HepG2 (cell line): ENCODE data around the gene CTSV. TPM values are rescaled to one million over a fixed set of nuclear protein-coding genes. Genes with fewer than 3 reads are reported as not detected.
"Not testable (repeated sequence)": the region's sequence is repeated elsewhere in the genome, so short reads cannot be mapped to it uniquely, and the experiment has no call there.

Source experiments
- ATAC-seq: fragments of 200-7000 bp; cut with Tn5 transposase; 3 replicates; pipeline ENCODE4 v1.9.1; 2020; ENCODE audit warnings: mild to moderate bottlenecking, moderate library complexity
- BruUV-seq: library from RNA; stranded (reverse); fragments of 400-500 nt; replicated peaks from 2 replicates; lab custom pipeline; 2021; lab: Mats Ljungman, UMichigan
- CTCF ChIA-PET: fragments of 300-600 bp; formaldehyde crosslinking; extraction: SDS; loops from one replicate; lab custom pipeline; 2021; ENCODE audit warnings: low total read pairs, inconsistent platforms, low intra/inter-chr PET ratio; lab: Yijun Ruan, JAX
- POLR2A ChIA-PET: fragments of 350-600 bp; sonication (Branson Sonifier 250); formaldehyde crosslinking; loops from one replicate; lab custom pipeline; 2020; ENCODE audit warnings: antibody characterized with exemption, inconsistent platforms; lab: Yijun Ruan, JAX
- DNase-seq: peaks from one replicate; pipeline ENCODE4 v3.0.0-alpha.2; 2015; ENCODE audit warnings: low spot score
- FAIRE-seq: peaks from 3 replicates; lab custom pipeline; 2011; peaks lifted over from hg19 to GRCh38; lab: Jason Lieb, UNC
- H2AFZ ChIP-seq: one replicate; pipeline ENCODE4 v1.6.1; 2011; ENCODE audit warnings: low read length, inconsistent platforms
- H3K27ac ChIP-seq: fragments of 300-600 bp; 3 replicates; pipeline ENCODE4 v1.8.0; 2011; ENCODE audit warnings: mixed run types, mild to moderate bottlenecking, mixed read lengths, low read length, inconsistent platforms; ENCODE audit not compliant: insufficient read depth; ENCODE audit errors: extremely low read length
- H3K27me3 ChIP-seq, 2 experiments: fragments of 200-600 bp in 1 of 2; 2 replicates in 1 of 2; 3 replicates in 1 of 2; pipeline versions ENCODE4 v1.6.0 to v1.8.0; 2011; ENCODE audit warnings: low read length in 2 of 2, mild to moderate bottlenecking in 2 of 2, moderate library complexity in 2 of 2, inconsistent platforms in 1 of 2; ENCODE audit not compliant: insufficient read depth in 2 of 2, control insufficient read depth in 1 of 2
- H3K36me3 ChIP-seq, 2 experiments: fragments of 200-600 bp in 1 of 2; replicated peaks in 1 of 2; 2 replicates in 1 of 2; 3 replicates in 1 of 2; pipeline versions ENCODE4 v1.5.1 to v1.8.0; 2011; ENCODE audit warnings: low read length in 2 of 2, inconsistent platforms in 1 of 2; ENCODE audit not compliant: insufficient read depth in 2 of 2, control insufficient read depth in 1 of 2
- H3K4me1 ChIP-seq: 2 replicates; pipeline ENCODE4 v1.5.1; 2012; ENCODE audit warnings: low read length, inconsistent platforms; ENCODE audit not compliant: insufficient read depth
- H3K4me2 ChIP-seq: 2 replicates; pipeline ENCODE4 v1.6.0; 2011; ENCODE audit warnings: low read depth, low read length, inconsistent platforms
- H3K4me3 ChIP-seq, 3 experiments: fragments of 200-600 bp in 1 of 3; sonication (generic), shearing (Covaris generic) in 1 of 3; replicated peaks in 1 of 3; 2 replicates each; pipeline ENCODE4 v1.5.1; 2011 to 2016; ENCODE audit warnings: low read length in 3 of 3, inconsistent platforms in 2 of 3, low read depth in 2 of 3, mild to moderate bottlenecking in 2 of 3, control low read depth in 1 of 3, mixed read lengths in 1 of 3; ENCODE audit not compliant: insufficient read depth in 1 of 3
- H3K79me2 ChIP-seq: one replicate; pipeline ENCODE4 v1.6.1; 2011; ENCODE audit warnings: low read length, inconsistent platforms; ENCODE audit not compliant: insufficient read depth
- H3K9ac ChIP-seq: 2 replicates; pipeline ENCODE4 v1.6.0; 2011; ENCODE audit warnings: mild to moderate bottlenecking, low read depth, low read length, inconsistent platforms; ENCODE audit not compliant: insufficient read depth
- H3K9me3 ChIP-seq: 2 replicates; pipeline ENCODE4 v1.5.1; 2012; ENCODE audit warnings: mild to moderate bottlenecking, low read length
- H4K20me1 ChIP-seq: 2 replicates; pipeline ENCODE4 v1.6.0; 2011; ENCODE audit warnings: inconsistent platforms, mild to moderate bottlenecking, low read length, moderate library complexity; ENCODE audit not compliant: insufficient read depth
- ATF7-NPFF ChIP-seq: sonication (generic); formaldehyde crosslinking; IDR thresholded peaks from 2 replicates; pipeline ENCODE4 v1.8.1; 2023; ENCODE audit warnings: mild to moderate bottlenecking, low read depth, missing genetic modification reagents, moderate library complexity
- HMGXB4 ChIP-seq, 2 experiments: sonication (generic) in 1 of 2; formaldehyde crosslinking in 1 of 2; IDR thresholded peaks; 2 replicates each; pipeline versions ENCODE4 v1.4.0 to v1.6.1; 2018 to 2020; ENCODE audit warnings: missing genetic modification reagents in 2 of 2, borderline replicate concordance in 1 of 2, low read depth in 1 of 2, mild to moderate bottlenecking in 1 of 2, missing biosample characterization in 1 of 2
- KDM2A ChIP-seq: sonication (generic); formaldehyde crosslinking; IDR thresholded peaks from 2 replicates; pipeline ENCODE4 v1.4.0; 2020; ENCODE audit warnings: low read depth, missing genetic modification reagents, borderline replicate concordance
- NFYB ChIP-seq: sonication (generic); formaldehyde crosslinking; IDR thresholded peaks from 2 replicates; pipeline ENCODE4 v1.4.0; 2020; ENCODE audit warnings: missing genetic modification reagents
- PATZ1 ChIP-seq: sonication (generic); formaldehyde crosslinking; IDR thresholded peaks from 2 replicates; pipeline ENCODE4 v1.4.0; 2020; ENCODE audit warnings: missing genetic modification reagents
- SALL1 ChIP-seq: sonication (generic); formaldehyde crosslinking; IDR thresholded peaks from 2 replicates; pipeline ENCODE4 v1.8.0; 2022; ENCODE audit warnings: mild to moderate bottlenecking, missing genetic modification reagents
- SAP130 ChIP-seq: IDR thresholded peaks from 2 replicates; pipeline ENCODE4 v1.6.1; 2016; ENCODE audit warnings: low read depth
- TFE3 ChIP-seq: IDR thresholded peaks from 2 replicates; pipeline ENCODE4 v1.6.1; 2016
- ZFP82 ChIP-seq: sonication (generic); formaldehyde crosslinking; IDR thresholded peaks from 2 replicates; pipeline ENCODE4 v1.5.1; 2020; ENCODE audit warnings: mild to moderate bottlenecking, missing genetic modification reagents, borderline replicate concordance
- ZFX ChIP-seq: sonication (generic); formaldehyde crosslinking; IDR thresholded peaks from 2 replicates; pipeline ENCODE4 v1.4.0; 2020; ENCODE audit warnings: mild to moderate bottlenecking, low read depth, missing genetic modification reagents, moderate library complexity
- ZNF687 ChIP-seq: sonication (generic); formaldehyde crosslinking; IDR thresholded peaks from 2 replicates; pipeline ENCODE4 v1.5.1; 2020; ENCODE audit warnings: mild to moderate bottlenecking, missing genetic modification reagents, moderate library complexity
- WGBS: methylation state at CpG from one replicate; pipeline ENCODE4 v1.1.6; 2017; ENCODE audit warnings: low lambda C conversion rate; 5-methylcytosine and 5-hydroxymethylcytosine counted together
- in situ Hi-C: cut with HindIII; loops from 2 replicates; pipeline ENCODE4 v1.10.0; 2017; ENCODE audit warnings: low pct_unique_long_range_greater_than_20kb; ENCODE audit not compliant: extremely low pct_ligation_motif_present
- intact Hi-C: fragments of 100-400 bp; cut with micrococcal nuclease; formaldehyde crosslinking; loops from one replicate; pipeline ENCODE4 v1.10.0; 2022; ENCODE audit not compliant: unreplicated experiment
- polyA plus RNA-seq, 8 experiments: library from polyadenylated mRNA; depleted of rRNA in 3 of 8; stranded (reverse) in 7 of 8; unstranded in 1 of 8; fragments of >200 nt; fragmentation: Illumina TruSeq in 4 of 8; extraction: Trizol in 4 of 8; gene quantifications; 2 replicates each; pipeline versions ENCODE4 v1.2.1 to v1.2.3, GENCODE V29; 2011 to 2016; ENCODE audit warnings: low read depth in 4 of 8, missing spikeins in 1 of 8, mixed read lengths in 1 of 8; ENCODE audit not compliant: insufficient read depth in 1 of 8
- total RNA-seq, 5 experiments: library from RNA; depleted of rRNA; stranded (reverse); fragments of >200 nt; fragmentation: Illumina TruSeq; extraction: Trizol; gene quantifications; 2 replicates each; pipeline ENCODE4 v1.2.3, GENCODE V29; 2016; ENCODE audit warnings: low read depth in 1 of 5

CTSV gene
- total and polyA plus RNA-seq, 2 of the 13 experiments (the other 11 are each of a cell fraction or from before 2014, with no cell fraction given): 10.6 to 12.6 TPM

GRCh38 chr9:97013151-97014132, 25.5 kb downstream of the CTSV start:
- H2AFZ ChIP-seq, H3K27me3 ChIP-seq, H3K9me3 ChIP-seq, in situ Hi-C loops, H4K20me1 ChIP-seq, H3K4me1 ChIP-seq, intact Hi-C loops, H3K36me3 ChIP-seq, CTCF ChIA-PET: not testable (repeated sequence)
- Histone ChIP-seq H3K79me2 (peaks cover 14% of the 10 kb centered on the region), H3K27ac (peak overlapping the region; percentile 72), H3K4me2 (peak overlapping the region; percentile 78), H3K4me3 (peak overlapping the region; percentile 64 to 72 (median 67); a peak in 5 of 6 replicates), H3K9ac (peak overlapping the region; percentile 66)
- FAIRE-seq (peak; percentile 48), ATAC-seq (peak; percentile 95), DNase-seq (peak; percentile 73)
- WGBS: 0% methylated on average over 4 of the region's 97 CpGs
- POLR2A ChIA-PET: interaction anchor here (0.6 kb wide), 1 partner anchor 157 kb away, joined by 3 read pairs; no protein-coding TSS in a partner anchor
- BruUV-seq: TSS peak; percentile 94
- TF ChIP-seq SAP130: peak; percentile 79
- peak; percentile 18; the same call in 1 of the 2 replicates for TF ChIP-seq NFYB (CRISPR knock-in tag)
- TF ChIP-seq KDM2A: peak; percentile 45; the same call in 1 of the 2 replicates
- TF ChIP-seq PATZ1 (CRISPR knock-in tag): peak; percentile 48; the same call in 1 of the 2 replicates
- TF ChIP-seq ZNF687: peak; percentile 70
- TF ChIP-seq ZFP82 (CRISPR knock-in tag): 0 out of 2 replicates have a peak, but pooled peaks have one; percentile 38
- peak; percentile 17 to 31; a peak in 1 of 4 replicates for TF ChIP-seq HMGXB4 (CRISPR knock-in tag; IDR thresholded peaks at IDR 0.05; ENCODE audit: borderline replicate concordance in 1 of 2, low read depth in 1 of 2)
- TF ChIP-seq SALL1 (CRISPR knock-in tag): peak; percentile 59
- 0 out of 2 replicates have a peak, but pooled peaks have one; percentile 30 for TF ChIP-seq ATF7-NPFF (CRISPR knock-in tag)
- 0 out of 2 replicates have a peak, but pooled peaks have one; percentile 27 for TF ChIP-seq TFE3
- peak; percentile 75 for TF ChIP-seq ZFX (CRISPR knock-in tag)
